GM18505 (cell line): ENCODE data around the gene ZNF143.
"Not testable (repeated sequence)": the region's sequence is repeated elsewhere in the genome, so short reads cannot be mapped to it uniquely, and the experiment has no call there.

ENCODE experiments used
- ATAC-seq: cut with Tn5 transposase; IDR thresholded peaks from one replicate; pipeline ENCODE4 v1.9.1; 2021; ENCODE audit not compliant: unreplicated experiment
- POLR2A ChIP-seq: IDR thresholded peaks from 4 replicates; pipeline ENCODE4 v1.6.1; 2011; ENCODE audit warnings: borderline replicate concordance; ENCODE audit not compliant: insufficient read depth, insufficient read length; ENCODE audit errors: extremely low read depth

ZNF143 gene

GRCh38 chr11:9535189-9535781, 74.5 kb downstream of the ZNF143 start:
- no peak for TF ChIP-seq POLR2A
- no peak for ATAC-seq

GRCh38 chr11:9538548-9538947, 77.7 kb downstream of the ZNF143 start:
- no peak for TF ChIP-seq POLR2A
- ATAC-seq, result no peak

- not testable (repeated sequence) for ATAC-seq
Observed at GRCh38 chr11:9549216-9549615, 88.4 kb downstream of the ZNF143 start.

- TF ChIP-seq POLR2A, result no peak
- no peak for ATAC-seq
Observed at GRCh38 chr11:9550191-9550628, 89.4 kb downstream of the ZNF143 start.

GRCh38 chr11:9561279-9561982, 100.6 kb downstream of the ZNF143 start:
- ATAC-seq, result no peak
- no peak for TF ChIP-seq POLR2A

GRCh38 chr11:9562716-9563115, 101.9 kb downstream of the ZNF143 start:
- no peak for ATAC-seq
- no peak for TF ChIP-seq POLR2A

- ATAC-seq, result no peak
- no peak for TF ChIP-seq POLR2A
Observed at GRCh38 chr11:9563196-9563730, 102.5 kb downstream of the ZNF143 start.

- ATAC-seq, result peak; percentile 82
- no peak for TF ChIP-seq POLR2A
Observed at GRCh38 chr11:9565822-9566560, 105.2 kb downstream of the ZNF143 start.

- no peak for ATAC-seq
- no peak for TF ChIP-seq POLR2A
Observed at GRCh38 chr11:9566561-9567063, 105.8 kb downstream of the ZNF143 start.

GRCh38 chr11:9567401-9567800, 106.6 kb downstream of the ZNF143 start:
- TF ChIP-seq POLR2A, result no peak
- no peak for ATAC-seq

- no peak for ATAC-seq
- TF ChIP-seq POLR2A, result no peak
Observed at GRCh38 chr11:9568161-9568853, 107.5 kb downstream of the ZNF143 start.

- no peak for ATAC-seq
- no peak for TF ChIP-seq POLR2A
Observed at GRCh38 chr11:9568854-9569587, 108.2 kb downstream of the ZNF143 start.

GRCh38 chr11:9569588-9570164, 108.9 kb downstream of the ZNF143 start:
- TF ChIP-seq POLR2A, result no peak
- no peak for ATAC-seq
